RWPE2 (cell line): ENCODE measurements around the gene RPS21.
A peak's percentile ranks its signal among the peaks of the same experiment; 100 is the strongest.

Source experiments
- ATAC-seq: fragments of 200-7000 bp; cut with Tn5 transposase; 3 replicates; pipeline ENCODE4 v1.9.1; 2021; ENCODE audit warnings: low read depth
- DNase-seq: peaks from one replicate; pipeline ENCODE4 v3.0.0-alpha.2; 2020; ENCODE audit warnings: low spot score
- H3K27ac ChIP-seq: fragments of 450-650 bp; 2 replicates; pipeline ENCODE4 v1.5.1; 2017; ENCODE audit warnings: mild to moderate bottlenecking; ENCODE audit not compliant: poor library complexity, severe bottlenecking
- H3K27me3 ChIP-seq: fragments of 250-450 bp; sonication (Bioruptor Pico); 2 replicates; pipeline ENCODE4 v1.5.1; 2021; ENCODE audit warnings: mild to moderate bottlenecking, moderate library complexity; ENCODE audit not compliant: insufficient read depth, poor library complexity, severe bottlenecking
- H3K36me3 ChIP-seq: fragments of 250-450 bp; sonication (Bioruptor Pico); 2 replicates; pipeline ENCODE4 v1.5.1; 2020; ENCODE audit warnings: low read depth, mild to moderate bottlenecking, moderate library complexity
- H3K4me1 ChIP-seq: fragments of 250-450 bp; sonication (Bioruptor Pico); 2 replicates; pipeline ENCODE4 v1.5.1; 2021; ENCODE audit warnings: mild to moderate bottlenecking, moderate library complexity; ENCODE audit not compliant: insufficient read depth, poor library complexity, severe bottlenecking
- H3K4me3 ChIP-seq: fragments of 250-450 bp; sonication (Bioruptor Pico); 2 replicates; pipeline ENCODE4 v1.5.1; 2021; ENCODE audit warnings: mild to moderate bottlenecking, moderate library complexity; ENCODE audit not compliant: severe bottlenecking
- H3K9me3 ChIP-seq: fragments of 250-450 bp; sonication (Bioruptor Pico); 2 replicates; pipeline ENCODE4 v1.5.1; 2021; ENCODE audit warnings: mild to moderate bottlenecking, moderate library complexity; ENCODE audit not compliant: severe bottlenecking
- CTCF ChIP-seq: fragments of 450-650 bp; IDR thresholded peaks from one replicate; pipeline ENCODE4 v1.5.1; 2017; ENCODE audit warnings: mild to moderate bottlenecking, moderate library complexity; ENCODE audit not compliant: poor library complexity, severe bottlenecking

Gene RPS21

GRCh38 chr20:62393335-62393665, 6.4 kb downstream of the RPS21 start:
- no peaks in the 10 kb centered on the region for H3K9me3 ChIP-seq
- H3K4me1 ChIP-seq = peaks cover 3% of the 10 kb centered on the region
- ATAC-seq (no peak), DNase-seq (peak; percentile 89)
- peaks cover 31% of the 10 kb centered on the region for H3K36me3 ChIP-seq
- H3K4me3 ChIP-seq = no peak overlapping the region
- no peak for TF ChIP-seq CTCF
- no peak overlapping the region for H3K27ac ChIP-seq
- no peaks in the 10 kb centered on the region for H3K27me3 ChIP-seq

GRCh38 chr20:62393830-62394229, 6.9 kb downstream of the RPS21 start:
- no peak for TF ChIP-seq CTCF
- peaks cover 25% of the 10 kb centered on the region for H3K36me3 ChIP-seq
- H3K4me3 ChIP-seq = no peak overlapping the region
- no peak overlapping the region for H3K27ac ChIP-seq
- ATAC-seq (no peak), DNase-seq (peak; percentile 83)
- no peaks in the 10 kb centered on the region for H3K27me3 ChIP-seq
- no peaks in the 10 kb centered on the region for H3K4me1 ChIP-seq
- H3K9me3 ChIP-seq = no peaks in the 10 kb centered on the region

- DNase-seq (peak; percentile 89), ATAC-seq (no peak)
- Histone ChIP-seq H3K27ac (no peak overlapping the region), H3K27me3 (no peaks in the 10 kb centered on the region), H3K36me3 (peaks cover 18% of the 10 kb centered on the region), H3K4me3 (no peak overlapping the region), H3K9me3 (no peaks in the 10 kb centered on the region), H3K4me1 (no peaks in the 10 kb centered on the region)
- no peak for TF ChIP-seq CTCF
These were observed 7.6 kb downstream of the RPS21 start for GRCh38 chr20:62394248-62395245.

GRCh38 chr20:62395311-62396242, 8.7 kb downstream of the RPS21 start:
- Histone ChIP-seq H3K4me1 (no peaks in the 10 kb centered on the region), H3K4me3 (no peak overlapping the region), H3K9me3 (no peaks in the 10 kb centered on the region), H3K36me3 (peaks cover 9% of the 10 kb centered on the region; the same call in 1 of the 2 replicates), H3K27ac (no peak overlapping the region), H3K27me3 (no peaks in the 10 kb centered on the region)
- DNase-seq = peak; percentile 81
- no peak for TF ChIP-seq CTCF
- ATAC-seq = 0 out of 3 replicates have a peak, but pooled peaks have one; percentile 5
